ENCODE measurements around the gene PLAAT2. TPM values are rescaled to one million over a fixed set of nuclear protein-coding genes. Genes with fewer than 3 reads are reported as not detected.

The PLAAT2 gene
- total RNA-seq, 1 experiment from 2014 or later, result 0.52 TPM

GRCh38 chr11:63608353-63609345 lies 45.5 kb upstream of the PLAAT2 start:
- Histone ChIP-seq H3K4me2 (ENCODE audit: insufficient read depth, insufficient read length, low read length) (no peak overlapping the region), H2BK120ac (ENCODE audit: low read depth, low read length, poor library complexity, severe bottlenecking) (no peak overlapping the region)

More at GRCh38 chr11:63608353-63609345, 45.5 kb upstream of the PLAAT2 start:
- Histone ChIP-seq H2BK20ac (ENCODE audit: low read depth, low read length, poor library complexity, severe bottlenecking) (no peak overlapping the region), H3K18ac (ENCODE audit: insufficient read length, low read depth, low read length) (no peak overlapping the region), H3K14ac (ENCODE audit: insufficient read depth, low read length) (no peak overlapping the region), H3K56ac (ENCODE audit: insufficient read length, low read depth, low read length) (no peak overlapping the region), H4K20me1 (ENCODE audit: control insufficient read depth, insufficient read depth, insufficient read length) (no peaks in the 10 kb centered on the region), H3K27me3 (ENCODE audit: insufficient read depth, low read length) (no peaks in the 10 kb centered on the region), H3K4me1 (ENCODE audit: insufficient read depth, low read length) (peaks cover 8% of the 10 kb centered on the region; the same call in 1 of the 2 replicates), H2BK15ac (ENCODE audit: low read depth, low read length) (no peak overlapping the region), H3K23me2 (ENCODE audit: insufficient read length, low read depth, low read length, poor library complexity, severe bottlenecking) (peaks cover 8% of the 10 kb centered on the region), H2AFZ (ENCODE audit: low read length) (no peak overlapping the region), H3K79me2 (ENCODE audit: insufficient read depth, low read length) (peaks cover 30% of the 10 kb centered on the region; the same call in 1 of the 2 replicates), H3K4ac (ENCODE audit: low read depth, low read length) (no peak overlapping the region), H4K8ac (replicated peaks; ENCODE audit: insufficient read length, low read depth, low read length) (no peak overlapping the region), H3T11ph (ENCODE audit: low read length) (no peak overlapping the region), H3K9ac (ENCODE audit: extremely low read depth, insufficient read length, low read length) (no peak overlapping the region), H3K27ac (ENCODE audit: insufficient read length, low read depth, low read length) (no peak overlapping the region), H3K79me1 (ENCODE audit: insufficient read depth, low read depth, low read length, poor library complexity, severe bottlenecking) (no peaks in the 10 kb centered on the region), H2BK12ac (ENCODE audit: insufficient read length, low read depth, low read length) (no peak overlapping the region), H4K91ac (ENCODE audit: insufficient read length, low read depth, low read length) (no peak overlapping the region), H3K23ac (ENCODE audit: insufficient read length, low read depth, low read length) (no peak overlapping the region), H2AK5ac (ENCODE audit: insufficient read length, low read length) (no peak overlapping the region), H4K5ac (ENCODE audit: insufficient read length, low read depth, low read length) (no peak overlapping the region), H3K9me3 (ENCODE audit: control insufficient read depth, low read depth, low read length) (no peaks in the 10 kb centered on the region), H2BK5ac (ENCODE audit: insufficient read length, low read length) (no peak overlapping the region)
- Mint-ChIP-seq H3K36me3 (ENCODE audit: insufficient read depth in 1 of 3, low read depth in 3 of 3) (peaks cover 1 to 31% (median 3%) of the 10 kb centered on the region in 3 experiments; a peak in 4 of 7 replicates), H3K4me1 (peaks cover 55 to 57% of the 10 kb centered on the region in 2 experiments), H3K27me3 (ENCODE audit: low read depth) (no peaks in the 10 kb centered on the region), H3K27ac (peak overlapping the region in 1 of 3 experiments; percentile 61; a peak in 1 of 7 replicates), H3K4me3 (no peak overlapping the region), H3K9me3 (no peaks in the 10 kb centered on the region)
- no CpG with 5 or more reads among the region's 11 CpGs for WGBS (ENCODE audit: extremely low coverage, insufficient read length, low lambda C conversion rate)
- DNase-seq, result no peak
- no peak for TF ChIP-seq CTCF (conservative IDR thresholded peaks at IDR 0.05)
